NCI-H2107 (cell line): Measurements from ENCODE around the gene SOAT2.
"Not testable (repeated sequence)": the region's sequence is repeated elsewhere in the genome, so short reads cannot be mapped to it uniquely, and the experiment has no call there.

ENCODE experiments used
- DNase-seq: peaks from one replicate; lab custom pipeline; 2025; lab: John Stamatoyannopoulos, UW

SOAT2 gene

GRCh38 chr12:53147653-53148052, 44.4 kb downstream of the SOAT2 start:
- no peak for DNase-seq

- no peak for DNase-seq
Observed at GRCh38 chr12:53151039-53151438, 47.8 kb downstream of the SOAT2 start.

- DNase-seq, result no peak
Observed at GRCh38 chr12:53152390-53152789, 49.1 kb downstream of the SOAT2 start.

- DNase-seq, result peak; percentile 61
Observed at GRCh38 chr12:53159195-53159839, 56.0 kb downstream of the SOAT2 start.

- no peak for DNase-seq
Observed at GRCh38 chr12:53160000-53160399, 56.7 kb downstream of the SOAT2 start.

- DNase-seq, result no peak
Observed at GRCh38 chr12:53160673-53161072, 57.4 kb downstream of the SOAT2 start.

- no peak for DNase-seq
Observed at GRCh38 chr12:53161119-53161911, 58.0 kb downstream of the SOAT2 start.

- DNase-seq, result not testable (repeated sequence)
Observed at GRCh38 chr12:53163008-53163407, 59.7 kb downstream of the SOAT2 start.

- no peak for DNase-seq
Observed at GRCh38 chr12:53166837-53167236, 63.6 kb downstream of the SOAT2 start.

- no peak for DNase-seq
Observed at GRCh38 chr12:53169644-53170043, 66.4 kb downstream of the SOAT2 start.

GRCh38 chr12:53170215-53170614, 66.9 kb downstream of the SOAT2 start:
- DNase-seq, result no peak

- DNase-seq, result no peak
Observed at GRCh38 chr12:53170876-53171724, 67.8 kb downstream of the SOAT2 start.

GRCh38 chr12:53171725-53172329, 68.5 kb downstream of the SOAT2 start:
- DNase-seq, result no peak

- no peak for DNase-seq
Observed at GRCh38 chr12:53172352-53172751, 69.1 kb downstream of the SOAT2 start.

GRCh38 chr12:53173085-53173715, 69.9 kb downstream of the SOAT2 start:
- no peak for DNase-seq
